Measurements from ENCODE around the gene FHDC1. TPM values are rescaled to one million over a fixed set of nuclear protein-coding genes. Genes with fewer than 3 reads are reported as not detected.

FHDC1 gene
- polyA plus RNA-seq, 2 of the 4 experiments (the other 2 are of a cell fraction) = 0.08 to 0.31 TPM

DNA sequence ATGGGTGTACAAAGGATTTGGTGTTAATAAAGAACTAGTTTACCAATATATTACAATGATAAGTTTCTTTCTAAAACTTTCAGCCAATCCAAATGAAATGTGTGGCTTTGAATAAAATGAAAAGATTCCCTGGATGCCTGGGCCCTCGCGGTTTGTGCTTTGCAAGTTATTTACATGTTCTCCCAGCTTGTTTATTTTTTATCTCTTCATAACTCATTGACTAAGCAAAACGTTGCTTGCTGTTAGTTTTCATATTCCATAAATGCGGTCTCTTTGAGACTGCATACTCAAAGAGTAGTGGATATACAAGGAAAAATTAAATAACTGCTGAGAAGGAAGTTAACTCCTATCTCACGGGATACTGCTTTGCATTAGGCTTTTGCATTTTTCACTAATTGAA, 26.0 kb downstream of the FHDC1 start:
- Histone ChIP-seq H3K4me3 (no peak overlapping the region), H3K27ac (no peak overlapping the region), H3K4me1 (peaks cover 7% of the 10 kb centered on the region), H3K9me3 (no peaks in the 10 kb centered on the region), H3K4me2 (no peak overlapping the region)
- ChIA-PET CTCF (no interaction called here), POLR2A (no interaction called here)
- 60% methylated on average over 5 of the region's 5 CpGs for WGBS (ENCODE audit: missing lambda C conversion rate)
- TF ChIP-seq MAZ (IDR thresholded peaks at IDR 0.05; ENCODE audit: borderline replicate concordance, low read depth, low read length) (no peak), HEYL (CRISPR knock-in tag; IDR thresholded peaks at IDR 0.05) (no peak), GATA3 (IDR thresholded peaks at IDR 0.05; ENCODE audit: borderline replicate concordance) (no peak), ZFP36 (IDR thresholded peaks at IDR 0.05; ENCODE audit: borderline replicate concordance, partially characterized antibody) (no peak), KDM5A (IDR thresholded peaks at IDR 0.05) (no peak), JUNB (IDR thresholded peaks at IDR 0.05) (no peak), HOXB5 (CRISPR knock-in tag; IDR thresholded peaks at IDR 0.05) (no peak), EHF (CRISPR knock-in tag; IDR thresholded peaks at IDR 0.05) (no peak)
- TF ChIP-seq, protein P1, sequence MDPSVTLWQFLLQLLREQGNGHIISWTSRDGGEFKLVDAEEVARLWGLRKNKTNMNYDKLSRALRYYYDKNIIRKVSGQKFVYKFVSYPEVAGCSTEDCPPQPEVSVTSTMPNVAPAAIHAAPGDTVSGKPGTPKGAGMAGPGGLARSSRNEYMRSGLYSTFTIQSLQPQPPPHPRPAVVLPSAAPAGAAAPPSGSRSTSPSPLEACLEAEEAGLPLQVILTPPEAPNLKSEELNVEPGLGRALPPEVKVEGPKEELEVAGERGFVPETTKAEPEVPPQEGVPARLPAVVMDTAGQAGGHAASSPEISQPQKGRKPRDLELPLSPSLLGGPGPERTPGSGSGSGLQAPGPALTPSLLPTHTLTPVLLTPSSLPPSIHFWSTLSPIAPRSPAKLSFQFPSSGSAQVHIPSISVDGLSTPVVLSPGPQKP (IDR thresholded peaks at IDR 0.05; ENCODE audit: low read depth, low read length) = no peak
- DNase-seq (ENCODE audit: low read depth in 1 of 2, low spot score in 1 of 2) (no peak), ATAC-seq (no peak), FAIRE-seq (no peak)

GRCh38 chr4:152964335-152964734, 28.2 kb downstream of the FHDC1 start:
- ATAC-seq = no peak
- ChIA-PET CTCF (interaction anchor here (1.2 kb wide), 1 partner anchor 10 kb away, joined by 3 read pairs; no protein-coding TSS in a partner anchor), POLR2A (no interaction called here)

DNA sequence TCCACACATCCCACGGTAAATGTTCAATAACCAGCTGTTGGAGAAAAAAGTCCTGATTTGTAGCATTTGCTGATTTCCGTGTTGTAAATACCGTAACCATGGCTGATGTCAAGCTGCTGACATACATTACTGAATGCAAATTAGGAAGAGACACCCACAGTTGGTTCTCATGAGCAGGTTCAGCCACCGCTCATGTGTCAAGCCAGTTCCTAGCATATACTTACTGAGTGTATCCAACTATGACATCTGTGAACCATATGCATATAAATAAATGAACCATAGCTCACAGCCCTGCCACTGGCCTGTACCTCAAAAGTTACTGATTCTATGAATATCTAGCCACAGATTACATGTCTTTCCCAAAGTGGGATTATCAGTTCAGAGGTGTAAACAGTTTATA, 29.5 kb downstream of the FHDC1 start:
- ATAC-seq (no peak), FAIRE-seq (no peak), DNase-seq (ENCODE audit: low read depth in 1 of 2, low spot score in 1 of 2) (no peak)
- Histone ChIP-seq H3K4me2 (no peak overlapping the region), H3K4me3 (no peak overlapping the region), H3K27ac (no peak overlapping the region), H3K4me1 (peaks cover 16% of the 10 kb centered on the region), H3K9me3 (no peaks in the 10 kb centered on the region)
- POLR2A ChIA-PET = no interaction called here
- WGBS (ENCODE audit: missing lambda C conversion rate) = 94% methylated on average over 4 of the region's 4 CpGs
- TF ChIP-seq MYC (IDR thresholded peaks at IDR 0.05; ENCODE audit: borderline replicate concordance, low read length) = no peak
- TF ChIP-seq CBX2 (IDR thresholded peaks at IDR 0.05; ENCODE audit: borderline replicate concordance, low read depth) = no peak
- TF ChIP-seq SREBF2 (IDR thresholded peaks at IDR 0.05) = no peak
- no peak for TF ChIP-seq ZC3H11A (IDR thresholded peaks at IDR 0.05)
- TF ChIP-seq KDM1A (IDR thresholded peaks at IDR 0.05; ENCODE audit: low read depth) = no peak
- TF ChIP-seq TP53 (CRISPR knock-in tag; IDR thresholded peaks at IDR 0.05) = no peak
- no peak for TF ChIP-seq CEBPB (IDR thresholded peaks at IDR 0.05)
- TF ChIP-seq RARB (CRISPR knock-in tag; IDR thresholded peaks at IDR 0.05) = no peak
- TF ChIP-seq, protein P2, sequence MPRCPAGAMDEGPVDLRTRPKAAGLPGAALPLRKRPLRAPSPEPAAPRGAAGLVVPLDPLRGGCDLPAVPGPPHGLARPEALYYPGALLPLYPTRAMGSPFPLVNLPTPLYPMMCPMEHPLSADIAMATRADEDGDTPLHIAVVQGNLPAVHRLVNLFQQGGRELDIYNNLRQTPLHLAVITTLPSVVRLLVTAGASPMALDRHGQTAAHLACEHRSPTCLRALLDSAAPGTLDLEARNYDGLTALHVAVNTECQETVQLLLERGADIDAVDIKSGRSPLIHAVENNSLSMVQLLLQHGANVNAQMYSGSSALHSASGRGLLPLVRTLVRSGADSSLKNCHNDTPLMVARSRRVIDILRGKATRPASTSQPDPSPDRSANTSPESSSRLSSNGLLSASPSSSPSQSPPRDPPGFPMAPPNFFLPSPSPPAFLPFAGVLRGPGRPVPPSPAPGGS (IDR thresholded peaks at IDR 0.05) = no peak
- TF ChIP-seq POLR2A (IDR thresholded peaks at IDR 0.05; ENCODE audit: low read length) = no peak
- TF ChIP-seq, protein P1 (IDR thresholded peaks at IDR 0.05; ENCODE audit: low read depth, low read length) = no peak
- TF ChIP-seq, protein P3, sequence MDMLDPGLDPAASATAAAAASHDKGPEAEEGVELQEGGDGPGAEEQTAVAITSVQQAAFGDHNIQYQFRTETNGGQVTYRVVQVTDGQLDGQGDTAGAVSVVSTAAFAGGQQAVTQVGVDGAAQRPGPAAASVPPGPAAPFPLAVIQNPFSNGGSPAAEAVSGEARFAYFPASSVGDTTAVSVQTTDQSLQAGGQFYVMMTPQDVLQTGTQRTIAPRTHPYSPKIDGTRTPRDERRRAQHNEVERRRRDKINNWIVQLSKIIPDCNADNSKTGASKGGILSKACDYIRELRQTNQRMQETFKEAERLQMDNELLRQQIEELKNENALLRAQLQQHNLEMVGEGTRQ (IDR thresholded peaks at IDR 0.05) = no peak
- no peak for TF ChIP-seq MAZ (IDR thresholded peaks at IDR 0.05; ENCODE audit: borderline replicate concordance, low read depth, low read length)
- no peak for TF ChIP-seq KDM5A (IDR thresholded peaks at IDR 0.05)
- CTCF ChIA-PET = interaction anchor here (1.2 to 1.5 kb wide), 2 partner anchors 9 to 48 kb away, joined by 3 read pairs; no protein-coding TSS in a partner anchor

More at GRCh38 chr4:152964335-152964734, 28.2 kb downstream of the FHDC1 start:
- 78% methylated on average over 4 of the region's 4 CpGs for WGBS (ENCODE audit: missing lambda C conversion rate)
- peaks cover 8% of the 10 kb centered on the region; the same call in 1 of the 3 replicates for H3K4me1 ChIP-seq
- H3K4me3 ChIP-seq = no peak overlapping the region
- no peak overlapping the region for H3K4me2 ChIP-seq
- no peaks in the 10 kb centered on the region for H3K9me3 ChIP-seq
- TF ChIP-seq PBX3 (IDR thresholded peaks at IDR 0.05) (no peak), EHF (CRISPR knock-in tag; IDR thresholded peaks at IDR 0.05) (no peak), RAD21 (conservative IDR thresholded peaks at IDR 0.05 in 1 of 2, IDR thresholded peaks at IDR 0.05 in 1 of 2) (no peak), SMC3 (IDR thresholded peaks at IDR 0.05) (no peak), JUN (IDR thresholded peaks at IDR 0.05) (no peak), HOXA7 (CRISPR knock-in tag; IDR thresholded peaks at IDR 0.05) (no peak), HOXB13 (CRISPR knock-in tag; IDR thresholded peaks at IDR 0.05; ENCODE audit: low read depth) (no peak)
- H3K27ac ChIP-seq = no peak overlapping the region
- no peak for FAIRE-seq
- DNase-seq (ENCODE audit: low read depth in 1 of 2, low spot score in 1 of 2) = no peak

Data from A549 (cell line).